Endodermal cell (in vitro differentiated cells): ENCODE data around the gene CFAP57. TPM values are rescaled to one million over a fixed set of nuclear protein-coding genes. Genes with fewer than 3 reads are reported as not detected.

Experiments
- DNase-seq: peaks from one replicate; pipeline ENCODE4 v3.0.0-alpha.2; 2017
- H3K27ac ChIP-seq: 2 replicates; pipeline ENCODE4 v1.5.1; 2013; ENCODE audit warnings: mild to moderate bottlenecking, low read depth, low read length, moderate library complexity
- H3K27me3 ChIP-seq: 2 replicates; pipeline ENCODE4 v1.6.1; 2013; ENCODE audit warnings: mild to moderate bottlenecking, low read length, moderate library complexity; ENCODE audit not compliant: insufficient read depth, control insufficient read depth, poor library complexity, severe bottlenecking
- H3K36me3 ChIP-seq: 2 replicates; pipeline ENCODE4 v1.7.0; 2013; ENCODE audit warnings: mild to moderate bottlenecking, low read length, moderate library complexity; ENCODE audit not compliant: control insufficient read depth, insufficient read depth
- H3K4me1 ChIP-seq: one replicate; pipeline ENCODE4 v1.7.0; 2013; ENCODE audit warnings: low read length; ENCODE audit not compliant: control insufficient read depth, insufficient read depth
- H3K4me3 ChIP-seq: 2 replicates; pipeline ENCODE4 v1.5.1; 2013; ENCODE audit warnings: mild to moderate bottlenecking, low read length, moderate library complexity
- H3K9ac ChIP-seq: 2 replicates; pipeline ENCODE4 v1.6.1; 2013; ENCODE audit warnings: mild to moderate bottlenecking, low read length, moderate library complexity; ENCODE audit not compliant: poor library complexity, severe bottlenecking; ENCODE audit errors: extremely low read depth
- H3K9me3 ChIP-seq: 2 replicates; pipeline ENCODE4 v1.6.1; 2013; ENCODE audit warnings: mild to moderate bottlenecking, low read length, moderate library complexity; ENCODE audit not compliant: control insufficient read depth
- H3K27ac Mint-ChIP-seq: 2 replicates; pipeline ENCODE4 v1.8.0; 2020; ENCODE audit warnings: mixed read lengths
- H3K27me3 Mint-ChIP-seq: 2 replicates; pipeline ENCODE4 v1.8.0; 2021; ENCODE audit warnings: mild to moderate bottlenecking, mixed read lengths; ENCODE audit not compliant: insufficient read depth
- H3K36me3 Mint-ChIP-seq: 2 replicates; pipeline ENCODE4 v1.8.0; 2020; ENCODE audit warnings: low read depth, mixed read lengths
- H3K4me1 Mint-ChIP-seq: 2 replicates; pipeline ENCODE4 v1.8.0; 2020; ENCODE audit warnings: mixed read lengths
- H3K4me3 Mint-ChIP-seq: 2 replicates; pipeline ENCODE4 v1.8.0; 2020; ENCODE audit warnings: mild to moderate bottlenecking, moderate library complexity, mixed read lengths
- H3K9me3 Mint-ChIP-seq: 2 replicates; pipeline ENCODE4 v1.8.0; 2020; ENCODE audit warnings: mild to moderate bottlenecking, mixed read lengths
- CTCF ChIP-seq: fragments of 200-600 bp; sonication (generic); conservative IDR thresholded peaks from 2 replicates; pipeline ENCODE4 v1.5.0; 2021; ENCODE audit warnings: antibody characterized with exemption, mild to moderate bottlenecking
- WGBS, 2 experiments: methylation state at CpG; one replicate each; pipeline versions ENCODE4 v1.1.5 to v1.1.7; 2013; ENCODE audit warnings: missing lambda C conversion rate in 2 of 2, mixed read lengths in 1 of 2; ENCODE audit not compliant: insufficient coverage in 1 of 2, insufficient read length in 1 of 2; 5-methylcytosine and 5-hydroxymethylcytosine counted together
- total RNA-seq, 2 donors: library from RNA; stranded (reverse); fragmentation: NEBNext Ultra II Directional in 1 of 2; extraction: Animal tissue kit (Norgen Biotek cat#: 25700) in 1 of 2; gene quantifications; 2 replicates in 1 of 2; 3 replicates in 1 of 2; pipeline ENCODE4 v1.2.1, GENCODE V29; 2021

The CFAP57 gene
- total RNA-seq, 2 donors from 2014 or later = 0.82 to 0.90 TPM

- peak overlapping the region; percentile 68 for H3K4me3 Mint-ChIP-seq
- WGBS, 2 experiments = 91 to 92% methylated on average over 9 to 12 of the region's 12 CpGs
- H3K27ac Mint-ChIP-seq = peak overlapping the region; percentile 93
Measured at GRCh38 chr1:43284546-43285110, 112.5 kb downstream of the CFAP57 start.

GRCh38 chr1:43285269-43285990, 113.3 kb downstream of the CFAP57 start, which contains the start of gene C1orf210:
Gene C1orf210 (minus strand): TSS chr1:43285581. CDS start chr1:43283270, 2,311 bp downstream.
- Mint-ChIP-seq H3K4me3 (peak within 1 kb of the TSS; percentile 68), H3K36me3 (peaks cover 10% of the 10 kb centered on the region), H3K9me3 (no peaks in the 10 kb centered on the region), H3K27ac (peak within 1 kb of the TSS; percentile 93), H3K27me3 (no peaks in the 10 kb centered on the region), H3K4me1 (peaks cover 31% of the 10 kb centered on the region)
- peak; percentile 97 for DNase-seq
- no peaks in the 10 kb centered on the region for H3K27me3 ChIP-seq
- 40 to 63% methylated on average over 7 to 19 of the region's 19 CpGs for WGBS, 2 experiments
- peak; percentile 75 for TF ChIP-seq CTCF
- no peaks in the 10 kb centered on the region for H3K36me3 ChIP-seq
- peak within 1 kb of the TSS; percentile 41 for H3K9ac ChIP-seq
- H3K27ac ChIP-seq = no peak within 1 kb of the TSS
- peaks cover 7% of the 10 kb centered on the region for H3K4me1 ChIP-seq
- no peaks in the 10 kb centered on the region for H3K9me3 ChIP-seq
- H3K4me3 ChIP-seq = peak within 1 kb of the TSS; percentile 64

More at GRCh38 chr1:43284546-43285110, 112.5 kb downstream of the CFAP57 start:
- no peak for DNase-seq
- Histone ChIP-seq H3K9ac (no peak overlapping the region), H3K36me3 (no peaks in the 10 kb centered on the region), H3K27ac (no peak overlapping the region), H3K9me3 (no peaks in the 10 kb centered on the region), H3K4me3 (peak overlapping the region; percentile 64), H3K27me3 (no peaks in the 10 kb centered on the region), H3K4me1 (peaks cover 7% of the 10 kb centered on the region)
- TF ChIP-seq CTCF = no peak
- Mint-ChIP-seq H3K27me3 (no peaks in the 10 kb centered on the region), H3K4me1 (peaks cover 31% of the 10 kb centered on the region), H3K36me3 (peaks cover 16% of the 10 kb centered on the region), H3K9me3 (no peaks in the 10 kb centered on the region)

GRCh38 chr1:43286115-43286514, 114.0 kb downstream of the CFAP57 start:
- Mint-ChIP-seq H3K36me3 (peaks cover 6% of the 10 kb centered on the region), H3K27me3 (no peaks in the 10 kb centered on the region), H3K4me3 (peak overlapping the region; percentile 68), H3K9me3 (no peaks in the 10 kb centered on the region), H3K4me1 (peaks cover 31% of the 10 kb centered on the region), H3K27ac (peak overlapping the region; percentile 93)
- TF ChIP-seq CTCF = no peak
- no peak overlapping the region for H3K4me3 ChIP-seq
- no peak overlapping the region for H3K9ac ChIP-seq
- WGBS, 2 experiments = 91 to 92% methylated on average over 9 to 11 of the region's 11 CpGs
- peaks cover 7% of the 10 kb centered on the region for H3K4me1 ChIP-seq
- H3K9me3 ChIP-seq = no peaks in the 10 kb centered on the region
- H3K36me3 ChIP-seq = no peaks in the 10 kb centered on the region
- no peak overlapping the region for H3K27ac ChIP-seq
- DNase-seq = no peak
- no peaks in the 10 kb centered on the region for H3K27me3 ChIP-seq
